Hair follicular keratinocyte (primary cell): Measurements from ENCODE around the gene GNAQ. TPM values are rescaled to one million over a fixed set of nuclear protein-coding genes. Genes with fewer than 3 reads are reported as not detected.

Source experiments
- total RNA-seq: library from RNA; depleted of rRNA; stranded (reverse); fragments of >200 nt; gene quantifications from 2 replicates; pipeline ENCODE4 v1.2.3, GENCODE V29; 2015

The GNAQ gene
- 15.4 and 21.1 TPM in 2 replicates for total RNA-seq

GRCh38 chr9:78031444-78031892, at the start of gene GNAQ:
Gene GNAQ, minus strand, starts transcription at chr9:78031811. Its CDS starts 576 bp downstream, at chr9:78031235.

Other genes with a start within 250 kb of the GNAQ start
- 13.9 and 20.4 TPM in 2 replicates for gene CEP78, start 204.3 kb upstream of the GNAQ start, total RNA-seq